ENCODE results near the gene ZNF326.
"Not testable (repeated sequence)": the region's sequence is repeated elsewhere in the genome, so short reads cannot be mapped to it uniquely, and the experiment has no call there.

DNA sequence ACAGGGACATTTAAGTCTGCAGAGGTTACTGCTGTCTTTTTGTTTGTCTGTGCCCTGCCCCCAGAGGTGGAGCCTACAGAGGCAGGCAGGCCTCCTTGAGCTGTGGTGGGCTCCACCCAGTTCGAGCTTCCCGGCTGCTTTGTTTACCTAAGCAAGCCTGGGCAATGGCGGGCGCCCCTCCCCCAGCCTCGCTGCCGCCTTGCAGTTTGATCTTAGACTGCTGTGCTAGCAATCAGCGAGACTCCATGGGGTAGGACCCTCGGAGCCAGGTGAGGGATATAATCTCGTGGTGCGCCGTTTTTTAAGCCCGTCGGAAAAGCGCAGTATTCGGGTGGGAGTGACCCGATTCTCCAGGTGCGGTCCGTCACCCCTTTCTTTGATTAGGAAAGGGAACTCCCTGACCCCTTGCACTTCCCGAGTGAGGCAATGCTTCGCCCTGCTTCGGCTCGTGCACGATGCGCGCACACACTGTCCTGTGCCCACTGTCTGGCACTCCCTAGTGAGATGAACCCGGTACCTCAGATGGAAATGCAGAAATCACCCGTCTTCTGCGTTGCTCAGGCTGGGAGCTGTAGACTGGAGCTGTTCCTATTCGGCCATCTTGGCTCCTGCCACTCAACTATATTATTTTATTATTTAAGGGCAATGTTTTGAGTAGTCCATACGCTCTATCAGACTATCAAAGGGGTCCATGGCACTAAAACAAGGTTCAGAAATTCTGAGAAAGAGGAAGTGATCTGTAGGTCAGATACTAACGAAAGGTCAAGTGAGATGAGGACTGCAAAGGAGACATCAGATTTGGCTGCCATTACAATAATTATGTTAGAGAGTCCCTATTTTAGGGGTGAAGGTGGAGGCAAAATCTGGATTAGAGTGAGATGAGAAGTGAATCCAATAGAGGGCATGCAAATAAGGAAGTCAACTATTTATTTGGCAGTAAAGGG is 68.1 kb downstream of the ZNF326 start:
- not testable (repeated sequence) for TF ChIP-seq POLR2A (IDR thresholded peaks at IDR 0.05; ENCODE audit: low read depth, low read length); RAD21 (IDR thresholded peaks at IDR 0.05; ENCODE audit: low read length); MAFK (IDR thresholded peaks at IDR 0.05; ENCODE audit: low read depth, low read length); SMC3 (IDR thresholded peaks at IDR 0.05; ENCODE audit: low read depth, low read length); USF2 (IDR thresholded peaks at IDR 0.05; ENCODE audit: low read depth, low read length); CEBPB (IDR thresholded peaks at IDR 0.05; ENCODE audit: low read depth, low read length); BHLHE40 (IDR thresholded peaks at IDR 0.05; ENCODE audit: low read depth, low read length)
- TF ChIP-seq, protein P1, sequence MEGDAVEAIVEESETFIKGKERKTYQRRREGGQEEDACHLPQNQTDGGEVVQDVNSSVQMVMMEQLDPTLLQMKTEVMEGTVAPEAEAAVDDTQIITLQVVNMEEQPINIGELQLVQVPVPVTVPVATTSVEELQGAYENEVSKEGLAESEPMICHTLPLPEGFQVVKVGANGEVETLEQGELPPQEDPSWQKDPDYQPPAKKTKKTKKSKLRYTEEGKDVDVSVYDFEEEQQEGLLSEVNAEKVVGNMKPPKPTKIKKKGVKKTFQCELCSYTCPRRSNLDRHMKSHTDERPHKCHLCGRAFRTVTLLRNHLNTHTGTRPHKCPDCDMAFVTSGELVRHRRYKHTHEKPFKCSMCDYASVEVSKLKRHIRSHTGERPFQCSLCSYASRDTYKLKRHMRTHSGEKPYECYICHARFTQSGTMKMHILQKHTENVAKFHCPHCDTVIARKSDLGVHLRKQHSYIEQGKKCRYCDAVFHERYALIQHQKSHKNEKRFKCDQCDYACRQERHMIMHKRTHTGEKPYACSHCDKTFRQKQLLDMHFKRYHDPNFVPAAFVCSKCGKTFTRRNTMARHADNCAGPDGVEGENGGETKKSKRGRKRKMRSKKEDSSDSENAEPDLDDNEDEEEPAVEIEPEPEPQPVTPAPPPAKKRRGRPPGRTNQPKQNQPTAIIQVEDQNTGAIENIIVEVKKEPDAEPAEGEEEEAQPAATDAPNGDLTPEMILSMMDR (conservative IDR thresholded peaks at IDR 0.05; ENCODE audit: low read depth, low read length) = not testable (repeated sequence)
